A549 treated with RU486 at 1 μM for 4 hours (cell line): ENCODE results near the gene RPS29. TPM values are rescaled to one million over a fixed set of nuclear protein-coding genes. Genes with fewer than 3 reads are reported as not detected.

Experiments
- total RNA-seq: library from RNA; stranded (reverse); fragments of 200-300 nt; extraction: Qiagen RNA extraction; gene quantifications from 5 replicates; pipeline ENCODE4 v1.2.3, GENCODE V29; 2022; ENCODE audit warnings: low read depth

RPS29 gene
- 4,168 to 5,184 TPM (median 4,607 TPM) in 5 replicates for total RNA-seq

DNA sequence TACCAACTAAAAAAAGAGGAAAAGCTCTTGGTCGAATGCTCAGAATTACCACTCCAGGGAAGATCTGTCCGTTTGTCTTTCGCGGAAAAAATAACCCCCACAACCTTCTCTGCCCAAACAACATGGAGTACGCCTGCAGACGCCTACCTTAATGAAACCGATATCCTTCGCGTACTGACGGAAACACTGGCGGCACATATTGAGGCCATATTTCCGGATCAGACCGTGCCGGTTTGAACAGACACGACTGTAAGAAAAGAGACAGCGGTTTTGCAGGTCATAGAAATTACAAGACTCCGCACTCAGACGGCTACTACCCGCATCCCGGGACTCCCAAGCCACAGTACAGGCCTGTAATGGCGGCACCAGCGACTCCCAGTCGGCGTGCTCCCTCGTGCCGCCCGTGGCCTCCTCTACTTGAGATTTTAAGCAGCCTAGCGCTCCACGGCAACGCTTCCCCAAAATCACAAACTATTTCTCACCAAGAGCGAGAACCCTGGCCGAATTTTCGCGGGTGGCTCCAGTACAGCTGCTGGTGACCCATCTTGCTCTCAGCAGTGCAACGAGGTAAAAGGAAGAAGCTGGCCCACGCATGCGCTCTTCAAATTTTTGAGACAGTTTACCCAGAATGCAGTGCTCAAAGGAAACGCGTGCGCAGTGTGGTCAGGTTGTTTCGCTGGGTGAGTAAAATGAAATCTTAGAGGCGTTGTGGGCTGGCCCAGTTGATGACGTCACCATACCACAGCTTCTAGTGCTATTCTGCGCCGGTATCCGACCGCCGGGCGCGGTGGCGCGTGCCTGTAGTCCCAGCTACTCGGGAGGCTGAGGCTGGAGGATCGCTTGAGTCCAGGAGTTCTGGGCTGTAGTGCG is at the start of gene RPS29:
Gene RPS29 (minus strand): TSS at position 578 of the 870 bp plus-strand sequence. CDS start 34 bp downstream, at position 544.

DNA sequence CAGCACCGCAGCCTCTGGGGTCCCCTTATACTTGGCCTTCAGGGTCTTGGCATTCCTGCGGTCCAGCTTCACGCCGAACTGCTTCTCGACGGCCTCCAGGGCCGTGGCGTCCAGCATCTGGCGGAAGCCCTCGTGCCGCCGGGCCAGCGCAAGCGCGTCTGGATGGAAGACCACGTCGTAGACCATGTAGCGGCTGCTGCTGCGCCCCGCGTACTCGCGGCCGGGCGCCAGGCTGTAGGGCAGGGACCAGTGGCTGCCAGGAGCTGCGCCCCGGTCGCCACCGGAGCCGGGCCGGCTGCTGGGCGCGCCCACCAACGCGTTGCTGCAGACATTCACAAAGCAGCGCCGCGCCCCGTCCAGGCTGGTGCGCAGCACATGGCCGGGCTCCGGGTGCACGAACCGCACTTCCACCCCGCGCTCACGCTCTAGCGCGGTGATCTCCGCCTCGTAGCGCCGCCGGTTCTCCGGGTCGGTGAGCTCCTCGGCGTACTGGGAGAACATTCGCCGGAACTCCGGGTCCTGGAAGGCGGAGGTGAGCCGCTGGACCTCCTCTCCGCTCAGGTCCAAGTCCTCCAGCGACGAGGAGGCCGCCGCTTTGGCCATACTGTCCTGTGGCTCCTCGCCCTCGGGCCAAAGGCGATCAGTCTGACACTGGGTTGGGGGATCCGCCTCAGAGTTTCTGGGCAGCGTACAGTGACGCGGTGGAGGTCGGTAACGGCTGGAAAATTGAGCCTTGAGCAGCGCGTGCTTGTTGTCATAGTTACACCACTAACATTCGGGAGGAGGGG is 48.6 kb upstream of the RPS29 start, which contains the start of gene DNAAF2:
Gene DNAAF2 (minus strand): TSS at position 698 of the 788 bp plus-strand sequence. CDS start 95 bp downstream, at position 603.

DNA sequence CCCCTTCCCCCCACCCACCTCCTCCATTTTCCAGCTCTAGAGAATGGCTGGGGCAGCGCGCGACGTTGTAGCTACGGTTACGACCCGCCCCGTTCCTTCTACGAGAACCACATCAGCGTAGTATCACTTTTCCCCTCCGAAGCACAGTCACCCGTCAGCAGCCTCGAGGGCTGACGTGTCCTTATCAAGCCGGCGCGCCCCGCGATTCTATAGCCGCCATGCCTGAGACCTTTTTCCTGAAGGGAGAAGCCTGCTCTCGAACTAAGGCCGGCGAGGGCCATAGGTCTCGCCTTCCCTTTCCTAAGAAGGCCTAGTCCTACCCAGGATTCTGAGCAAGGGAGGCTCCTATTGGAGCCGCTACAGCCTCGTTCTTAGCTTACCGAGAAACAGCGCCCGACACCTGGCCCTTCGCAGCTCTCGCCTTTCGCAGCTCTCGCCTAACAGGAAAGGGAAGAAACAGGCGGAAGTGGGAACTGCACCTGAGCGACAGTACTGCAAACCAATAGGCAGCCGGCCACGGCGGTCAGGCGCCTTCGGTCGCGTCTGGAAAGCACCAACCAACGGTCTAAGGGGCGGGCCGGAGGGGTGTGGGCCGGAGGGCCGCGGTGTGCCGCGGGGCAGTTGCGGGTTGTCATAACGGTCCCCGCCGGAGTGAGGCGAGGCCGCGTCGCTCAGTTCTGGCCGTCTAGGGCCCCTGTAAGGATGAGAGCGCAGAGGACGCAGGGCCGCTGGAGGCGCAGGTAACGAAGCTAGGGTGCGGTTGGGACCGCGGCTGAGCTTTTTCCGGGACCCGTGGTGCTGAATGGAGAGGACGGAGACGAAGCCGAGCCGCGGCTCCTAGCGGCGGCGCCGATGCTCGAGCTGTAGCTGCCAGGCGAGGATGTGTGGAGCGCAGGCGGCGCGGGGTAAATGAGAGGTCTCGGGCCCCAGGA is 34.3 kb upstream of the RPS29 start, which contains the start of the genes MGAT2 and RPL36AL:
Gene MGAT2 (plus strand): TSS at position 618 of the 932 bp plus-strand sequence. CDS start 470 bp downstream, outside the sequence.
Gene RPL36AL (minus strand): TSS at position 445 of the 932 bp plus-strand sequence. CDS start 1,522 bp downstream, outside the sequence.

DNA sequence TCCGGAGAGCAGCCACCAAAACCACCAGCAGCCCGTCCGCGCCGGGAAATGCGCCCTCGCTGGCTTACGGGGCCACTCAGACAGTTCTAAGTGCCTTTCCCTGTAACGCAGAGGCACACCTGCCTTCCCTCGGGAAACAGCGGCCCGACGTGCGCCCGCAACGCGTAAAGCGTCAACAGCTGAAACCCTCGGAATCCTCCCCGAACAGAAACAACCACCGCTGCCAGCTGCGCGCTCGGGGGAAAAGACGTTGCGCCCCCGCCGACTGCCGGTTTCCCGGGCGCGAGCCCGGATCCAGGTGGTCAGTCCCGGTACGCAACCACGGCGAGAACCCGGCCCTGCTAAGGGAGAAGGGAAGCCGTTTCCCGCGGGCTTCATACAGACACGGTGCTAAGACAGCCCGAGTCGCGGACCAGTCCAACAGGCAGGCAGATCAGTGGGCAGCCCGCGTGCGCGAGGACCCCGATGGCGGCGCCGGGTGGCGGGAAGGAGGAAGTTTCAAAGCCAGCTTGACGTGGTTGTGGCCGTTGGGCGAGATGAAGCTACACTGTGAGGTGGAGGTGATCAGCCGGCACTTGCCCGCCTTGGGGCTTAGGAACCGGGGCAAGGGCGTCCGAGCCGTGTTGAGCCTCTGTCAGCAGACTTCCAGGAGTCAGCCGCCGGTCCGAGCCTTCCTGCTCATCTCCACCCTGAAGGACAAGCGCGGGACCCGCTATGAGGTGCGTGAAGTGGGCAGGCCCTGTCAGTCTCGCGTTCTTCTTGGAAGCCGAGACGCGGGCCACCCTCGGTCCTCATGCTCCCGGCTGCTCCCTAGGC is 12.5 kb upstream of the RPS29 start, which contains the start of gene LRR1:
Gene LRR1 (plus strand): TSS at position 456 of the 816 bp plus-strand sequence. CDS start 81 bp downstream, at position 537.

Other genes with a start within 250 kb of the RPS29 start
- 33.2 to 48.6 TPM (median 47.9 TPM) in 5 replicates for gene LRR1, start 12.6 kb upstream of the RPS29 start, total RNA-seq
- gene RPL36AL, start 34.2 kb upstream of the RPS29 start, total RNA-seq, result 408 to 540 TPM (median 439 TPM) in 5 replicates
- 39.9 to 52.4 TPM (median 49.0 TPM) in 5 replicates for gene MGAT2, start 34.4 kb upstream of the RPS29 start, total RNA-seq
- gene DNAAF2, start 48.9 kb upstream of the RPS29 start, total RNA-seq, result 8.1 to 15.6 TPM (median 12.9 TPM) in 5 replicates
- 8.3 to 15.6 TPM (median 13.8 TPM) in 5 replicates for gene POLE2, start 101.8 kb upstream of the RPS29 start, total RNA-seq
- gene KLHDC1, start 106.7 kb upstream of the RPS29 start, total RNA-seq, result 0.17 to 0.76 TPM (median 0.36 TPM) in 5 replicates
- 24.8 to 38.0 TPM (median 34.7 TPM) in 5 replicates for gene KLHDC2, start 181.8 kb upstream of the RPS29 start, total RNA-seq